NCI-H1694 treated with DMSO at 0.1 percent for 48 hours (cell line): ENCODE results near the gene CCDC117.
"Not testable (repeated sequence)": the region's sequence is repeated elsewhere in the genome, so short reads cannot be mapped to it uniquely, and the experiment has no call there.

ENCODE experiments used
- DNase-seq: peaks from one replicate; lab custom pipeline; 2025; lab: John Stamatoyannopoulos, UW

CCDC117 gene

GRCh38 chr22:28801845-28802594 is 29.5 kb downstream of the CCDC117 start:
- no peak for DNase-seq

- DNase-seq = no peak
Measured at GRCh38 chr22:28802595-28803123, 30.2 kb downstream of the CCDC117 start.

- DNase-seq = not testable (repeated sequence)
Measured at GRCh38 chr22:28805426-28805825, 32.9 kb downstream of the CCDC117 start.

GRCh38 chr22:28808716-28809355 is 36.3 kb downstream of the CCDC117 start:
- no peak for DNase-seq

GRCh38 chr22:28810821-28811491 is 38.5 kb downstream of the CCDC117 start:
- DNase-seq = no peak

GRCh38 chr22:28812516-28812915 is 40.0 kb downstream of the CCDC117 start:
- no peak for DNase-seq

- no peak for DNase-seq
Measured at GRCh38 chr22:28813772-28814518, 41.5 kb downstream of the CCDC117 start.

GRCh38 chr22:28815111-28815510 is 42.6 kb downstream of the CCDC117 start:
- DNase-seq = no peak

- DNase-seq = no peak
Measured at GRCh38 chr22:28815729-28816128, 43.2 kb downstream of the CCDC117 start.

- DNase-seq = no peak
Measured at GRCh38 chr22:28817064-28817463, 44.6 kb downstream of the CCDC117 start.

- no peak for DNase-seq
Measured at GRCh38 chr22:28817919-28818859, 45.7 kb downstream of the CCDC117 start.

- DNase-seq = no peak
Measured at GRCh38 chr22:28819253-28820096, 47.0 kb downstream of the CCDC117 start.

GRCh38 chr22:28820885-28821284 is 48.4 kb downstream of the CCDC117 start:
- DNase-seq = no peak

GRCh38 chr22:28821452-28821851 is 49.0 kb downstream of the CCDC117 start:
- DNase-seq = no peak

- no peak for DNase-seq
Measured at GRCh38 chr22:28822930-28823551, 50.5 kb downstream of the CCDC117 start.

GRCh38 chr22:28824455-28824854 is 52.0 kb downstream of the CCDC117 start:
- DNase-seq = not testable (repeated sequence)

- DNase-seq = not testable (repeated sequence)
Measured at GRCh38 chr22:28826430-28826829, 53.9 kb downstream of the CCDC117 start.

- no peak for DNase-seq
Measured at GRCh38 chr22:28826921-28827320, 54.4 kb downstream of the CCDC117 start.

GRCh38 chr22:28829358-28830181 is 57.1 kb downstream of the CCDC117 start:
- peak; percentile 36 for DNase-seq
